Forelimb muscle (tissue), 1 donor: Measurements from ENCODE around the gene DENND10. TPM values are rescaled to one million over a fixed set of nuclear protein-coding genes. Genes with fewer than 3 reads are reported as not detected.
"Not testable (repeated sequence)": the region's sequence is repeated elsewhere in the genome, so short reads cannot be mapped to it uniquely, and the experiment has no call there.

Source experiments
- DNase-seq: peaks from one replicate; pipeline ENCODE4 v3.0.0-alpha.2; 2013; ENCODE audit warnings: low read depth
- polyA plus RNA-seq: library from polyadenylated mRNA; unstranded; fragments of 120-200 nt; gene quantifications from one replicate; pipeline ENCODE4 v1.2.1, GENCODE V29; 2013; ENCODE audit not compliant: insufficient read length

Gene DENND10
- polyA plus RNA-seq, result 28.4 TPM

GRCh38 chr10:119103903-119104653 lies at the start of gene DENND10:
DENND10 (plus strand) TSS chr10:119104113; CDS start chr10:119104143, 30 bp downstream.
- no peak for DNase-seq

GRCh38 chr10:119055472-119055871 lies 48.4 kb upstream of the DENND10 start:
- DNase-seq, result no peak

GRCh38 chr10:119058010-119058409 lies 45.9 kb upstream of the DENND10 start:
- no peak for DNase-seq

- DNase-seq, result no peak
Measured at GRCh38 chr10:119059557-119059956, 44.4 kb upstream of the DENND10 start.

GRCh38 chr10:119060107-119060506 lies 43.8 kb upstream of the DENND10 start:
- DNase-seq, result no peak

GRCh38 chr10:119061352-119061751 lies 42.6 kb upstream of the DENND10 start:
- DNase-seq, result no peak

GRCh38 chr10:119061926-119062325 lies 42.0 kb upstream of the DENND10 start:
- no peak for DNase-seq

GRCh38 chr10:119070395-119071165 lies 33.3 kb upstream of the DENND10 start:
- no peak for DNase-seq

GRCh38 chr10:119073584-119073983 lies 30.3 kb upstream of the DENND10 start:
- DNase-seq, result no peak

- DNase-seq, result no peak
Measured at GRCh38 chr10:119078422-119079179, 25.3 kb upstream of the DENND10 start.

GRCh38 chr10:119079599-119080520 lies 24.1 kb upstream of the DENND10 start:
- DNase-seq, result no peak

- peak; percentile 86 for DNase-seq
Measured at GRCh38 chr10:119080521-119081259, 23.2 kb upstream of the DENND10 start, which contains the start of gene EIF3A. EIF3A (minus strand) TSS chr10:119080817; CDS start chr10:119080676, 141 bp downstream.

- no peak for DNase-seq
Measured at GRCh38 chr10:119084896-119085295, 19.0 kb upstream of the DENND10 start.

- DNase-seq, result no peak
Measured at GRCh38 chr10:119087271-119087882, 16.5 kb upstream of the DENND10 start.

- DNase-seq, result no peak
Measured at GRCh38 chr10:119090026-119090795, 13.7 kb upstream of the DENND10 start.

- no peak for DNase-seq
Measured at GRCh38 chr10:119090968-119091367, 12.9 kb upstream of the DENND10 start.

GRCh38 chr10:119095640-119096039 lies 8.3 kb upstream of the DENND10 start:
- no peak for DNase-seq

- DNase-seq, result not testable (repeated sequence)
Measured at GRCh38 chr10:119096641-119097415, 7.1 kb upstream of the DENND10 start.
